Measurements from ENCODE around the gene ZDHHC14.
A peak's percentile ranks its signal among the peaks of the same experiment; 100 is the strongest.

Gene ZDHHC14

DNA sequence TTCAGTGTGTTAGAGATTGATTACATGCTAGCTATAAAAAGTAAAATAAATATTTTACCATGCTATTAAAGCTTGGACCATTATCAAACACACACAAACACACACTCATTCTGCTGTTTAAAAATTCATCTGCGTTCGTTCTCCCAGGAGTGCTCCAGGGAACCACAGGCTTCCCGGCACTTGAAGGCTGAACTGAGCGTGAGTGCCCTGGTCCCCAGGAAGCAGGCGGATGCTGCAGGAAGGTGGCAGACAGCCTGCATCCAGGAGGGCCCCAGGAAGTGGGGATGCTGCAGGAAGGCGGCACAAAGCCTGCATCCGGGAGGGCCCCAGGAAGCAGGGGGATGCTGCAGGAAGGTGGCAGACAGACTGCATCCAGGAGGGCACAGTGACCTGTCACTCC lies 294.8 kb downstream of the ZDHHC14 start:
- Histone ChIP-seq H3K4me1 (ENCODE audit: control insufficient read depth in 2 of 2, insufficient read depth in 1 of 2, low read depth in 1 of 2, low read length in 2 of 2) (peaks cover 0 to 3% of the 10 kb centered on the region in 2 donors), H3K9me3 (replicated peaks in 1 of 2; ENCODE audit: control insufficient read depth in 2 of 2, insufficient read depth in 1 of 2, low read depth in 1 of 2, low read length in 2 of 2) (no peaks in the 10 kb centered on the region), H2BK5ac (ENCODE audit: low read length) (no peak overlapping the region), H3K4me3 (ENCODE audit: low read length in 2 of 2) (no peak overlapping the region), H3K9ac (ENCODE audit: low read depth, low read length, poor library complexity) (no peak overlapping the region), H2BK120ac (ENCODE audit: low read depth, low read length) (no peak overlapping the region), H2AK5ac (ENCODE audit: low read depth, low read length) (no peak overlapping the region), H3K18ac (ENCODE audit: low read length) (no peak overlapping the region), H3K79me1 (ENCODE audit: low read depth, low read length) (no peaks in the 10 kb centered on the region), H2AFZ (ENCODE audit: low read length) (no peak overlapping the region), H3K4ac (ENCODE audit: low read length) (no peak overlapping the region), H3K23ac (ENCODE audit: low read depth, low read length, poor library complexity) (no peak overlapping the region), H2BK15ac (ENCODE audit: low read length) (no peak overlapping the region), H3K14ac (ENCODE audit: low read length) (peak overlapping the region; percentile 14), H4K8ac (ENCODE audit: low read depth, low read length) (no peak overlapping the region), H3K36me3 (replicated peaks in 1 of 2; ENCODE audit: control insufficient read depth in 2 of 2, insufficient read depth in 2 of 2, low read length in 2 of 2) (no peaks in the 10 kb centered on the region), H2BK12ac (ENCODE audit: low read length) (no peak overlapping the region), H3K27me3 (ENCODE audit: control insufficient read depth in 3 of 3, insufficient read depth in 3 of 3, low read depth in 1 of 3, low read length in 3 of 3) (no peaks in the 10 kb centered on the region), H3K4me2 (ENCODE audit: insufficient read depth, low read length, poor library complexity, severe bottlenecking) (no peak overlapping the region), H3K27ac (replicated peaks; ENCODE audit: low read length) (no peak overlapping the region), H4K91ac (ENCODE audit: low read depth, low read length, poor library complexity) (no peak overlapping the region)
- no peak for DNase-seq (ENCODE audit: low spot score)
- WGBS, 2 donors (ENCODE audit: extremely low coverage in 2 of 2, insufficient read length in 2 of 2, insufficient replicate concordance in 1 of 2), result no CpG with 5 or more reads among the region's 7 CpGs

DNA sequence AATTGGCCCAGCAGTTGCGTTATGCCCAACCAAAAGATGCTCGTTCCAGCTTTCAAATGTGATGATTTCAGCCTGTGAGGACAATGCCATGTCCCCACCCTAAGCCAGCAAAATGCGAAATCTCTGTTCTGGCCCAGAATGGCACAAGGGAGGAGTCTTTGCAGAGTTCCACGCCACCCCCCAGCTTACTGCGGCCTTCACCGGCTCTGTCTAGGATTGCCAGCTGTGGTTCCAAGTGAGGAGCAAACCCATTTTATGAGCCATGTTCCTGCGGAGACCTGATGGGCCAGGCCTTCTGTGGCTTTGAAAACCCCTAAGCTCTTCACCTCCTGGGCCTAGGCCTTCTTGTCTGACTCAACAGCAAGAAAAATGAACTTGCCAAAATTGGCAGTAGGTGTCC lies 295.3 kb downstream of the ZDHHC14 start:
- Histone ChIP-seq H3K23ac (ENCODE audit: low read depth, low read length, poor library complexity) (no peak overlapping the region), H3K18ac (ENCODE audit: low read length) (no peak overlapping the region), H3K14ac (ENCODE audit: low read length) (no peak overlapping the region), H2BK5ac (ENCODE audit: low read length) (no peak overlapping the region), H3K27me3 (ENCODE audit: control insufficient read depth in 3 of 3, insufficient read depth in 3 of 3, low read depth in 1 of 3, low read length in 3 of 3) (no peaks in the 10 kb centered on the region), H2BK120ac (ENCODE audit: low read depth, low read length) (no peak overlapping the region), H2BK15ac (ENCODE audit: low read length) (no peak overlapping the region), H3K36me3 (replicated peaks in 1 of 2; ENCODE audit: control insufficient read depth in 2 of 2, insufficient read depth in 2 of 2, low read length in 2 of 2) (no peaks in the 10 kb centered on the region), H3K4me3 (ENCODE audit: low read length in 2 of 2) (no peak overlapping the region), H3K9me3 (replicated peaks in 1 of 2; ENCODE audit: control insufficient read depth in 2 of 2, insufficient read depth in 1 of 2, low read depth in 1 of 2, low read length in 2 of 2) (no peaks in the 10 kb centered on the region), H3K9ac (ENCODE audit: low read depth, low read length, poor library complexity) (no peak overlapping the region), H3K79me1 (ENCODE audit: low read depth, low read length) (no peaks in the 10 kb centered on the region), H2AK5ac (ENCODE audit: low read depth, low read length) (no peak overlapping the region), H3K4me1 (ENCODE audit: control insufficient read depth in 2 of 2, insufficient read depth in 1 of 2, low read depth in 1 of 2, low read length in 2 of 2) (peaks cover 0 to 3% of the 10 kb centered on the region in 2 donors), H2BK12ac (ENCODE audit: low read length) (no peak overlapping the region), H4K91ac (ENCODE audit: low read depth, low read length, poor library complexity) (no peak overlapping the region), H4K8ac (ENCODE audit: low read depth, low read length) (no peak overlapping the region), H3K27ac (replicated peaks; ENCODE audit: low read length) (no peak overlapping the region), H3K4me2 (ENCODE audit: insufficient read depth, low read length, poor library complexity, severe bottlenecking) (no peak overlapping the region), H2AFZ (ENCODE audit: low read length) (no peak overlapping the region), H3K4ac (ENCODE audit: low read length) (no peak overlapping the region)
- no peak for DNase-seq (ENCODE audit: low spot score)
- WGBS, 2 donors (ENCODE audit: extremely low coverage in 2 of 2, insufficient read length in 2 of 2, insufficient replicate concordance in 1 of 2), result no CpG with 5 or more reads among the region's 7 CpGs

DNA sequence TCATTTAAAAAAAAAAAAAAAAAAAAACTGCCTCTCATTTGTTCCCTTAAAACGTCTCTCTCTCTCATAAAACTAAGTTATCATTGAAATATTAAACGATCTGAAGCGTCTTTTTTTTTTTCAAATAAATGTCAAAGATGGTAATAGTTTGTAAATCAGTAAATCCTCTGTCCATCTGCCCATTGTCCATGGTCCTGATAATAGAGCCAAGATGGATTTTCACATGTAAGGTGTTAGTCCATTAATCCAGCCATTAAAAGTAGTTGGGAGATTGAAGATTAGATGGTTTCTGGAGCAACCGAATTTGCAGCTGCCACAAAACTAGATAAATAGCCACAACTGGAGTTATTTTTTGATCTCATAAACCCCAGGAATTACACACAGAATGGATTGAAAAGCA lies 296.2 kb downstream of the ZDHHC14 start:
- no peaks in the 10 kb centered on the region for H3K27me3 ChIP-seq (ENCODE audit: control insufficient read depth in 3 of 3, insufficient read depth in 3 of 3, low read depth in 1 of 3, low read length in 3 of 3)
- no peaks in the 10 kb centered on the region for H3K36me3 ChIP-seq (replicated peaks in 1 of 2; ENCODE audit: control insufficient read depth in 2 of 2, insufficient read depth in 2 of 2, low read length in 2 of 2)
- no peak overlapping the region for H3K4ac ChIP-seq (ENCODE audit: low read length)
- H3K79me1 ChIP-seq (ENCODE audit: low read depth, low read length), result no peaks in the 10 kb centered on the region
- H2BK12ac ChIP-seq (ENCODE audit: low read length), result no peak overlapping the region
- no peak overlapping the region for H3K4me2 ChIP-seq (ENCODE audit: insufficient read depth, low read length, poor library complexity, severe bottlenecking)
- no peak overlapping the region for H2BK5ac ChIP-seq (ENCODE audit: low read length)
- peaks cover 0 to 3% of the 10 kb centered on the region in 2 donors for H3K4me1 ChIP-seq (ENCODE audit: control insufficient read depth in 2 of 2, insufficient read depth in 1 of 2, low read depth in 1 of 2, low read length in 2 of 2)
- H3K9ac ChIP-seq (ENCODE audit: low read depth, low read length, poor library complexity), result no peak overlapping the region
- H3K4me3 ChIP-seq (ENCODE audit: low read length in 2 of 2), result no peak overlapping the region
- no peaks in the 10 kb centered on the region for H3K9me3 ChIP-seq (replicated peaks in 1 of 2; ENCODE audit: control insufficient read depth in 2 of 2, insufficient read depth in 1 of 2, low read depth in 1 of 2, low read length in 2 of 2)
- H3K27ac ChIP-seq (replicated peaks; ENCODE audit: low read length), result no peak overlapping the region
- H2AFZ ChIP-seq (ENCODE audit: low read length), result no peak overlapping the region
- DNase-seq (ENCODE audit: low spot score), result no peak
- no peak overlapping the region for H3K18ac ChIP-seq (ENCODE audit: low read length)
- no peak overlapping the region for H2BK15ac ChIP-seq (ENCODE audit: low read length)
- no peak overlapping the region for H4K8ac ChIP-seq (ENCODE audit: low read depth, low read length)
- H2AK5ac ChIP-seq (ENCODE audit: low read depth, low read length), result no peak overlapping the region
- no peak overlapping the region for H3K14ac ChIP-seq (ENCODE audit: low read length)
- WGBS, 2 donors (ENCODE audit: extremely low coverage in 2 of 2, insufficient read length in 2 of 2, insufficient replicate concordance in 1 of 2), result 100% methylated on average over 1 of the region's 4 CpGs; no CpG with 5 or more reads in 1 of the 2 donors
- H2BK120ac ChIP-seq (ENCODE audit: low read depth, low read length), result no peak overlapping the region
- no peak overlapping the region for H3K23ac ChIP-seq (ENCODE audit: low read depth, low read length, poor library complexity)
- no peak overlapping the region for H4K91ac ChIP-seq (ENCODE audit: low read depth, low read length, poor library complexity)

DNA sequence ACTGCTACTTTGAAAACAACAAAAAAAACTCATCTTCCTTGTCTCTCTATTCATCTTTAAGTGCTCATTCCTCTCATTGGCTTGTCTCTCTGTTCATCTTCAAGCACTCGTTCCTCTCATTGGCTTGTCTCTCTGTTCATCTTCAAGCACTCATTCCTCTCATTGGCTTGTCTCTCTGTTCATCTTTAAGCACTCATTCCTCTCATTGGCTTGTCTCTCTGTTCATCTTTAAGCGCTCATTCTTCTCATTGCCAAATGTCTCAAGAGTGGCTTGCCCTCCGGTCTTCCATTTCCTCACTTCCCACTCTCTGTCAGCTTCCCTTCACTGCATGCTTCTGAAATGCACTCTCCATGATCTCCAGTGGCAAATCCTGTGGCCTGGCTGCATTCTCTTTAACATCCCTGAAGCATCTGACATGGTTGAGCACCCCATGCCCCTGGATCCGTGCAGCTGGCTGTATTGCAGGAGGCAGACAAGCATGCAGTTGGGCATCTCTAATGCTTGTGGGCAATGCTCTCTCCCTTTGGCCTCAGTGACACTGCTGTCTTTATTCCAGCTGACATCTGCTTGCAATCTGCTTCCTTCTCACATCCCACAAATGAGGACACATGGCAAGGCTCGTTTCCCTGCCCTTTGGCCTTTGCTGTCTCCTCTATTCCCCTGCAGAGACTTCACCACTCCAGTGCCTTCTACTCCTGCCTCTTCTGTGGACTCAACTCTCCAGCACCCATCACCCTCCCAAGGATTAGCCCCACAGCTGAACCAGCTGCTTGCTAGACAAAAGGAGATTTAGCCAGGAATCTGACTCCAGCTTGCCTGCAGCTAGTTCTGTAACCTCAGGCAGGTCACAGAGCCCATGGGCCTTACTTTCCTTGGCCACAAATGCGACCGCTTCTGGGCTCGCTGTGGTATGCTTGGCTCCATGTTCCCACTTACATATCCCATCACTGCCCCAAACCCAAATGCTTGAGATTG lies 298.9 kb downstream of the ZDHHC14 start:
- WGBS, 2 donors (ENCODE audit: extremely low coverage in 2 of 2, insufficient read length in 2 of 2, insufficient replicate concordance in 1 of 2), result no CpG with 5 or more reads among the region's 8 CpGs
- Histone ChIP-seq H2AK5ac (ENCODE audit: low read depth, low read length) (no peak overlapping the region), H3K4me2 (ENCODE audit: insufficient read depth, low read length, poor library complexity, severe bottlenecking) (no peak overlapping the region), H2BK120ac (ENCODE audit: low read depth, low read length) (no peak overlapping the region), H2BK5ac (ENCODE audit: low read length) (no peak overlapping the region), H3K27ac (replicated peaks; ENCODE audit: low read length) (no peak overlapping the region), H2BK15ac (ENCODE audit: low read length) (no peak overlapping the region), H3K79me1 (ENCODE audit: low read depth, low read length) (no peaks in the 10 kb centered on the region), H3K14ac (ENCODE audit: low read length) (peak overlapping the region; percentile 72), H3K27me3 (ENCODE audit: control insufficient read depth in 3 of 3, insufficient read depth in 3 of 3, low read depth in 1 of 3, low read length in 3 of 3) (no peaks in the 10 kb centered on the region), H3K36me3 (replicated peaks in 1 of 2; ENCODE audit: control insufficient read depth in 2 of 2, insufficient read depth in 2 of 2, low read length in 2 of 2) (no peaks in the 10 kb centered on the region), H3K9me3 (replicated peaks in 1 of 2; ENCODE audit: control insufficient read depth in 2 of 2, insufficient read depth in 1 of 2, low read depth in 1 of 2, low read length in 2 of 2) (no peaks in the 10 kb centered on the region), H3K4me1 (ENCODE audit: control insufficient read depth in 2 of 2, insufficient read depth in 1 of 2, low read depth in 1 of 2, low read length in 2 of 2) (peaks cover 0 to 3% of the 10 kb centered on the region in 2 donors), H2AFZ (ENCODE audit: low read length) (no peak overlapping the region), H3K4ac (ENCODE audit: low read length) (no peak overlapping the region), H3K23ac (ENCODE audit: low read depth, low read length, poor library complexity) (no peak overlapping the region), H4K8ac (ENCODE audit: low read depth, low read length) (no peak overlapping the region), H3K4me3 (ENCODE audit: low read length in 2 of 2) (peak overlapping the region in 1 of 2 donors; percentile 5), H2BK12ac (ENCODE audit: low read length) (no peak overlapping the region), H3K18ac (ENCODE audit: low read length) (no peak overlapping the region), H3K9ac (ENCODE audit: low read depth, low read length, poor library complexity) (no peak overlapping the region), H4K91ac (ENCODE audit: low read depth, low read length, poor library complexity) (no peak overlapping the region)
- no peak for DNase-seq (ENCODE audit: low spot score)
